Measurements from ENCODE around the gene ZFAND2A. TPM values are rescaled to one million over a fixed set of nuclear protein-coding genes. Genes with fewer than 3 reads are reported as not detected.
"Not testable (repeated sequence)": the region's sequence is repeated elsewhere in the genome, so short reads cannot be mapped to it uniquely, and the experiment has no call there.

The ZFAND2A gene
- polyA plus RNA-seq, 1 donor (not counting 4 experiments of a cell fraction or from before 2014, with no cell fraction given): 25.5 TPM

GRCh38 chr7:1117321-1117928, 42.6 kb downstream of the ZFAND2A start:
- no peak for DNase-seq (ENCODE audit: low read depth, low spot score)
- Histone ChIP-seq H3K9me1 (ENCODE audit: control insufficient read depth, extremely low read depth, insufficient read depth, low read length) (no peaks in the 10 kb centered on the region), H2AFZ (ENCODE audit: control insufficient read depth, low read length) (no peak overlapping the region), H3K27ac (ENCODE audit: control insufficient read depth, insufficient read depth, low read length) (no peak overlapping the region), H3K9ac (ENCODE audit: control insufficient read depth, extremely low read depth, insufficient read depth, low read length) (no peak overlapping the region), H3K4me1 (ENCODE audit: control insufficient read depth, extremely low read depth, insufficient read depth, low read length) (no peaks in the 10 kb centered on the region), H3K4me2 (ENCODE audit: control insufficient read depth, extremely low read depth, insufficient read depth, low read depth, low read length) (no peak overlapping the region), H3K4me3 (ENCODE audit: control insufficient read depth in 2 of 3, extremely low read depth in 1 of 3, insufficient read depth in 2 of 3, low read depth in 1 of 3, low read length in 3 of 3) (no peak overlapping the region), H3K9me3 (ENCODE audit: control insufficient read depth, low read depth, low read length) (no peaks in the 10 kb centered on the region), H3K36me3 (ENCODE audit: control insufficient read depth in 2 of 2, extremely low read depth in 1 of 2, insufficient read depth in 2 of 2, low read length in 2 of 2) (peaks cover 0 to 2% of the 10 kb centered on the region in 2 experiments), H3K79me2 (ENCODE audit: control insufficient read depth, insufficient read depth, low read length) (peaks cover 39% of the 10 kb centered on the region), H3K27me3 (ENCODE audit: control insufficient read depth, extremely low read depth, insufficient read depth, low read length) (no peaks in the 10 kb centered on the region), H4K20me1 (ENCODE audit: control insufficient read depth, extremely low read depth, insufficient read depth, low read length) (no peaks in the 10 kb centered on the region)
- TF ChIP-seq EZH2 (IDR thresholded peaks at IDR 0.05; ENCODE audit: low read length): no peak
- no peak for TF ChIP-seq CTCF (optimal IDR thresholded peaks at IDR 0.05 in 1 of 3, IDR thresholded peaks at IDR 0.05 in 1 of 3, conservative IDR thresholded peaks at IDR 0.05 in 1 of 3; ENCODE audit: extremely low read depth in 1 of 3, insufficient read depth in 2 of 3, low read length in 3 of 3)
- dilution Hi-C loops (cut with MboI; ENCODE audit: extremely low pct_ligation_motif_present, low sequenced_read_pairs): no loop called here
- no peak for FAIRE-seq

- H3K4me3 ChIP-seq (ENCODE audit: control insufficient read depth in 2 of 3, extremely low read depth in 1 of 3, insufficient read depth in 2 of 3, low read depth in 1 of 3, low read length in 3 of 3); H3K9me3 ChIP-seq (ENCODE audit: control insufficient read depth, low read depth, low read length); DNase-seq (ENCODE audit: low read depth, low spot score); H3K4me2 ChIP-seq (ENCODE audit: control insufficient read depth, extremely low read depth, insufficient read depth, low read depth, low read length); H3K27ac ChIP-seq (ENCODE audit: control insufficient read depth, insufficient read depth, low read length); H3K36me3 ChIP-seq (ENCODE audit: control insufficient read depth in 2 of 2, extremely low read depth in 1 of 2, insufficient read depth in 2 of 2, low read length in 2 of 2); H3K27me3 ChIP-seq (ENCODE audit: control insufficient read depth, extremely low read depth, insufficient read depth, low read length); H4K20me1 ChIP-seq (ENCODE audit: control insufficient read depth, extremely low read depth, insufficient read depth, low read length); FAIRE-seq; H3K9ac ChIP-seq (ENCODE audit: control insufficient read depth, extremely low read depth, insufficient read depth, low read length); H2AFZ ChIP-seq (ENCODE audit: control insufficient read depth, low read length); dilution Hi-C loops (cut with MboI; ENCODE audit: extremely low pct_ligation_motif_present, low sequenced_read_pairs); H3K4me1 ChIP-seq (ENCODE audit: control insufficient read depth, extremely low read depth, insufficient read depth, low read length); H3K9me1 ChIP-seq (ENCODE audit: control insufficient read depth, extremely low read depth, insufficient read depth, low read length): not testable (repeated sequence)
- H3K79me2 ChIP-seq (ENCODE audit: control insufficient read depth, insufficient read depth, low read length): peaks cover 32% of the 10 kb centered on the region
Observed at GRCh38 chr7:1116383-1117008, 43.5 kb downstream of the ZFAND2A start.

GRCh38 chr7:1115171-1116045, 44.6 kb downstream of the ZFAND2A start:
- H3K27me3 ChIP-seq (ENCODE audit: control insufficient read depth, extremely low read depth, insufficient read depth, low read length); H2AFZ ChIP-seq (ENCODE audit: control insufficient read depth, low read length); H3K4me1 ChIP-seq (ENCODE audit: control insufficient read depth, extremely low read depth, insufficient read depth, low read length); H3K36me3 ChIP-seq (ENCODE audit: control insufficient read depth in 2 of 2, extremely low read depth in 1 of 2, insufficient read depth in 2 of 2, low read length in 2 of 2); H3K4me2 ChIP-seq (ENCODE audit: control insufficient read depth, extremely low read depth, insufficient read depth, low read depth, low read length); H3K9me3 ChIP-seq (ENCODE audit: control insufficient read depth, low read depth, low read length); dilution Hi-C loops (cut with MboI; ENCODE audit: extremely low pct_ligation_motif_present, low sequenced_read_pairs); DNase-seq (ENCODE audit: low read depth, low spot score); H3K9ac ChIP-seq (ENCODE audit: control insufficient read depth, extremely low read depth, insufficient read depth, low read length); H3K9me1 ChIP-seq (ENCODE audit: control insufficient read depth, extremely low read depth, insufficient read depth, low read length); FAIRE-seq; H4K20me1 ChIP-seq (ENCODE audit: control insufficient read depth, extremely low read depth, insufficient read depth, low read length); H3K27ac ChIP-seq (ENCODE audit: control insufficient read depth, insufficient read depth, low read length); H3K4me3 ChIP-seq (ENCODE audit: control insufficient read depth in 2 of 3, extremely low read depth in 1 of 3, insufficient read depth in 2 of 3, low read depth in 1 of 3, low read length in 3 of 3): not testable (repeated sequence)
- peaks cover 21% of the 10 kb centered on the region for H3K79me2 ChIP-seq (ENCODE audit: control insufficient read depth, insufficient read depth, low read length)

All from keratinocyte (primary cell).